HEK293 (cell line): Measurements from ENCODE around the gene PFKM.

ENCODE experiments used
- CTCF ChIP-seq: fragments of 450-650 bp; formaldehyde crosslinking; IDR thresholded peaks from 2 replicates; pipeline ENCODE4 v1.5.1; 2016; ENCODE audit warnings: missing biosample characterization, missing genetic modification characterization
- KLF16 ChIP-seq: fragments of 450-650 bp; formaldehyde crosslinking; IDR thresholded peaks from 2 replicates; pipeline ENCODE4 v1.5.1; 2017; ENCODE audit warnings: missing biosample characterization, missing genetic modification characterization
- KLF9 ChIP-seq: fragments of 450-650 bp; formaldehyde crosslinking; IDR thresholded peaks from 2 replicates; pipeline ENCODE4 v1.5.1; 2016; ENCODE audit warnings: missing biosample characterization, missing genetic modification characterization, low read depth
- MZF1 ChIP-seq: fragments of 450-650 bp; formaldehyde crosslinking; IDR thresholded peaks from 2 replicates; pipeline ENCODE4 v1.5.1; 2017; ENCODE audit warnings: missing biosample characterization, missing genetic modification characterization, borderline replicate concordance
- PRDM1 ChIP-seq: fragments of 450-650 bp; formaldehyde crosslinking; IDR thresholded peaks from 2 replicates; pipeline ENCODE4; 2016; ENCODE audit warnings: missing biosample characterization, missing genetic modification characterization
- REST ChIP-seq: fragments of 450-650 bp; formaldehyde crosslinking; IDR thresholded peaks from 2 replicates; pipeline ENCODE4 v1.5.1; 2016; ENCODE audit warnings: missing biosample characterization, missing genetic modification characterization
- SCRT2 ChIP-seq: fragments of 450-650 bp; formaldehyde crosslinking; IDR thresholded peaks from 2 replicates; pipeline ENCODE4 v1.5.1; 2016; ENCODE audit warnings: missing biosample characterization, missing genetic modification characterization
- ZBTB10 ChIP-seq: fragments of 450-650 bp; formaldehyde crosslinking; IDR thresholded peaks from 2 replicates; pipeline ENCODE4 v1.5.1; 2016; ENCODE audit warnings: missing biosample characterization, missing genetic modification characterization
- ZBTB11 ChIP-seq: fragments of 450-650 bp; formaldehyde crosslinking; conservative IDR thresholded peaks from 2 replicates; pipeline ENCODE4 v1.5.1; 2016; ENCODE audit warnings: low read depth, missing biosample characterization, missing genetic modification characterization
- ZFHX2 ChIP-seq: fragments of 450-650 bp; formaldehyde crosslinking; conservative IDR thresholded peaks from 2 replicates; pipeline ENCODE4 v1.5.1; 2016; ENCODE audit warnings: missing biosample characterization, missing genetic modification characterization
- ZFP37 ChIP-seq: fragments of 450-650 bp; formaldehyde crosslinking; IDR thresholded peaks from 2 replicates; pipeline ENCODE4 v1.5.1; 2016; ENCODE audit warnings: missing biosample characterization, missing genetic modification characterization
- ZNF10 ChIP-seq: fragments of 450-650 bp; formaldehyde crosslinking; IDR thresholded peaks from 2 replicates; pipeline ENCODE4 v1.5.1; 2017; ENCODE audit warnings: missing biosample characterization, missing genetic modification characterization
- ZNF19 ChIP-seq: fragments of 450-650 bp; formaldehyde crosslinking; IDR thresholded peaks from 2 replicates; pipeline ENCODE4; 2016; ENCODE audit warnings: missing biosample characterization, missing genetic modification characterization, low read depth
- ZNF24 ChIP-seq: fragments of 450-650 bp; formaldehyde crosslinking; IDR thresholded peaks from 2 replicates; pipeline ENCODE4 v1.5.1; 2016; ENCODE audit warnings: missing biosample characterization, missing genetic modification characterization
- ZNF341 ChIP-seq: fragments of 450-650 bp; formaldehyde crosslinking; IDR thresholded peaks from 2 replicates; pipeline ENCODE4; 2016; ENCODE audit warnings: low read depth, missing biosample characterization, missing genetic modification characterization
- ZNF362 ChIP-seq: fragments of 450-650 bp; formaldehyde crosslinking; IDR thresholded peaks from 2 replicates; pipeline ENCODE4 v1.5.1; 2016; ENCODE audit warnings: missing biosample characterization, missing genetic modification characterization
- ZNF391 ChIP-seq: fragments of 450-650 bp; formaldehyde crosslinking; IDR thresholded peaks from 2 replicates; pipeline ENCODE4 v1.5.1; 2016; ENCODE audit warnings: low read depth, missing biosample characterization, missing genetic modification characterization, borderline replicate concordance
- ZNF394 ChIP-seq: fragments of 450-650 bp; formaldehyde crosslinking; IDR thresholded peaks from 2 replicates; pipeline ENCODE4 v1.5.1; 2016; ENCODE audit warnings: missing biosample characterization, missing genetic modification characterization, mild to moderate bottlenecking, moderate library complexity, borderline replicate concordance
- ZNF398 ChIP-seq: fragments of 450-650 bp; formaldehyde crosslinking; IDR thresholded peaks from 2 replicates; pipeline ENCODE4 v1.5.1; 2017; ENCODE audit warnings: missing biosample characterization, missing genetic modification characterization
- ZNF530 ChIP-seq: fragments of 450-650 bp; formaldehyde crosslinking; IDR thresholded peaks from 2 replicates; pipeline ENCODE4 v1.5.1; 2016; ENCODE audit warnings: low read depth, missing biosample characterization, missing genetic modification characterization
- ZNF610 ChIP-seq: fragments of 450-650 bp; formaldehyde crosslinking; IDR thresholded peaks from 2 replicates; pipeline ENCODE4 v1.5.1; 2016; ENCODE audit warnings: missing biosample characterization, missing genetic modification characterization, borderline replicate concordance
- ZNF624 ChIP-seq: fragments of 450-650 bp; formaldehyde crosslinking; IDR thresholded peaks from 2 replicates; pipeline ENCODE4 v1.5.1; 2017; ENCODE audit warnings: missing biosample characterization, missing genetic modification characterization
- ZXDB ChIP-seq: fragments of 450-650 bp; formaldehyde crosslinking; IDR thresholded peaks from 2 replicates; pipeline ENCODE4 v1.5.1; 2016; ENCODE audit warnings: missing biosample characterization, missing genetic modification characterization

Gene PFKM

GRCh38 chr12:48157018-48157888 lies 38.1 kb downstream of the PFKM start, which contains the start of gene ASB8 (continued):
- TF ChIP-seq ZBTB11 (tag by site-specific recombination) = peak; percentile 89
- TF ChIP-seq ZNF391 (tag by site-specific recombination) = 0 out of 2 replicates have a peak, but pooled peaks have one; percentile 16
- TF ChIP-seq ZNF362 (tag by site-specific recombination) = no peak
- peak; percentile 86 for TF ChIP-seq ZNF10 (tag by site-specific recombination)
- peak; percentile 81 for TF ChIP-seq ZXDB (tag by site-specific recombination)
- TF ChIP-seq ZFP37 = peak; percentile 87; the same call in 1 of the 2 replicates
- no peak; the same call in 1 of the 2 replicates for TF ChIP-seq REST
- TF ChIP-seq ZNF530 (tag by site-specific recombination) = no peak
- peak; percentile 90 for TF ChIP-seq KLF16 (tag by site-specific recombination)
- peak; percentile 89 for TF ChIP-seq KLF9 (tag by site-specific recombination)
- no peak for TF ChIP-seq ZNF624 (tag by site-specific recombination)
- peak; percentile 27; the same call in 1 of the 2 replicates for TF ChIP-seq ZFHX2
- TF ChIP-seq CTCF = peak; percentile 45
- TF ChIP-seq ZNF398 (tag by site-specific recombination) = peak; percentile 54; the same call in 1 of the 2 replicates
- peak; percentile 61; the same call in 1 of the 2 replicates for TF ChIP-seq ZNF341
- no peak for TF ChIP-seq ZNF19 (tag by site-specific recombination)
- peak; percentile 54 for TF ChIP-seq SCRT2
- 0 out of 2 replicates have a peak, but pooled peaks have one; percentile 19 for TF ChIP-seq ZNF610
- peak; percentile 40; the same call in 1 of the 2 replicates for TF ChIP-seq ZNF394
- TF ChIP-seq ZBTB10 (tag by site-specific recombination) = peak; percentile 23; the same call in 1 of the 2 replicates
- peak; percentile 92 for TF ChIP-seq PRDM1
- TF ChIP-seq ZNF24 = 0 out of 2 replicates have a peak, but pooled peaks have one; percentile 25
- TF ChIP-seq MZF1 = 0 out of 2 replicates have a peak, but pooled peaks have one; percentile 22
